ENCODE results near the gene KDM4C.

DNA sequence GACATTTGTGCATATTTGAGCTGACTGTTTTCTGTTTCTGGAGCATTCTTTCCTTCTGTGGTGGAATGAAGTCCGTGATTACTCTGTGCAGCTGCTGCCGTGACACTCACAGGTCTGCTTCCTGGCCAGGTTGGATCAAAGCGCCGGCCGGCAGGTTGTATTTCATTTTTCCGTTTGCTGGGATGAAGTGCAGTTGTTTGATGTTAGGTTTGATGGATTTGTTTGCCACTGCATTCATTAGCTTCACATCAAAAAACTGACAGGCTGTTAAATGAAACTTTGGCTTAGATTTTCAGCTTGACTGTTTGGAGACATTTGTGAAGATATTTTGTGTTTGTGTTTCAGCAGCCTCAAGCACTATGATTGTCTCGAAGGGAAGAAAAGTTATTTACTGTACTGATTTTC lies 140.1 kb downstream of the KDM4C start:
- TF ChIP-seq, protein P1, sequence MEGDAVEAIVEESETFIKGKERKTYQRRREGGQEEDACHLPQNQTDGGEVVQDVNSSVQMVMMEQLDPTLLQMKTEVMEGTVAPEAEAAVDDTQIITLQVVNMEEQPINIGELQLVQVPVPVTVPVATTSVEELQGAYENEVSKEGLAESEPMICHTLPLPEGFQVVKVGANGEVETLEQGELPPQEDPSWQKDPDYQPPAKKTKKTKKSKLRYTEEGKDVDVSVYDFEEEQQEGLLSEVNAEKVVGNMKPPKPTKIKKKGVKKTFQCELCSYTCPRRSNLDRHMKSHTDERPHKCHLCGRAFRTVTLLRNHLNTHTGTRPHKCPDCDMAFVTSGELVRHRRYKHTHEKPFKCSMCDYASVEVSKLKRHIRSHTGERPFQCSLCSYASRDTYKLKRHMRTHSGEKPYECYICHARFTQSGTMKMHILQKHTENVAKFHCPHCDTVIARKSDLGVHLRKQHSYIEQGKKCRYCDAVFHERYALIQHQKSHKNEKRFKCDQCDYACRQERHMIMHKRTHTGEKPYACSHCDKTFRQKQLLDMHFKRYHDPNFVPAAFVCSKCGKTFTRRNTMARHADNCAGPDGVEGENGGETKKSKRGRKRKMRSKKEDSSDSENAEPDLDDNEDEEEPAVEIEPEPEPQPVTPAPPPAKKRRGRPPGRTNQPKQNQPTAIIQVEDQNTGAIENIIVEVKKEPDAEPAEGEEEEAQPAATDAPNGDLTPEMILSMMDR (IDR thresholded peaks at IDR 0.05; ENCODE audit: low read length), result no peak
- TF ChIP-seq EZH2 (IDR thresholded peaks at IDR 0.05; ENCODE audit: borderline replicate concordance, low read length), result no peak
